ENCODE results near the gene CORO1C.
A peak's percentile ranks its signal among the peaks of the same experiment; 100 is the strongest.
"Not testable (repeated sequence)": the region's sequence is repeated elsewhere in the genome, so short reads cannot be mapped to it uniquely, and the experiment has no call there.

CORO1C gene

GRCh38 chr12:108753976-108754375 lies 22.7 kb upstream of the CORO1C start:
- DNase-seq (ENCODE audit: low read depth): no peak

DNA sequence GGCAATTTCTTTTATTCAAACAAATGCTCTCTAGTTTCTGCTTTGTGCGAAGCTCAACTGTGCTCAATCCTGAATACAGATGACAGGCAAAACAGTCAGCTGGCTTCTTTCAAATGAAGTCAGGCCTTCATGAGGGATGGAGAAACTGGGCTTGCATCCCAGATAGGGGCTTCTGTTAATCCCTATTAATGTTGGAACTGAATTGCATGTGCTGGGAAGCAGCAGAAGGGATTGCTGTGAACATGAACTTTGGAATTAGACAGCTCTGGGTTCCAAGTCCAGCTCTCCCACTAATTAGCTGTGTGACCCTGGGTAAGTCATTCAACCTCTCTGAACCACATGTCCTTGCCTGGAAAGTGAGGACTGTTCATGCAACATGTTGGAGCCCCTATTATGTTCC lies 21.1 kb upstream of the CORO1C start:
- DNase-seq (ENCODE audit: low read depth): no peak

GRCh38 chr12:108751821-108752220 lies 20.5 kb upstream of the CORO1C start:
- no peak for DNase-seq (ENCODE audit: low read depth)

DNA sequence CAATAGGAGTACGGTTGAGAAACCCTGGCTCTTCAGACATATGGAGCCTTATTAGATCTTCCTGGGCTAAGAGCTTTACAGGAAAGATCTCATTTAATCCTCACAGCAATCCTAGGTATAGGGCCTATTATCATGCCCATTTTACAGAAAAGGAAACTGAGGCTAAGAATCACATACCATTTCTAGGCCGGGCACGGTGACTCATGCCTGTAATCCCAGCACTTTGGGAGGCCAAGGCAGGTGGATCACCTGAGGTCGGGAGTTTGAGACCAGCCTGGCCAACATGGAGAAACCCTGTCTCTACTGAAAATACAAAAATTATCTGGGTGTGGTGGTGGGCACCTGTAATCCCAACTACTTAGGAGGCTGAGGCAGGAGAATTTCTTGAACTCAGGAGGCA lies 19.7 kb upstream of the CORO1C start:
- DNase-seq (ENCODE audit: low read depth): not testable (repeated sequence)

DNA sequence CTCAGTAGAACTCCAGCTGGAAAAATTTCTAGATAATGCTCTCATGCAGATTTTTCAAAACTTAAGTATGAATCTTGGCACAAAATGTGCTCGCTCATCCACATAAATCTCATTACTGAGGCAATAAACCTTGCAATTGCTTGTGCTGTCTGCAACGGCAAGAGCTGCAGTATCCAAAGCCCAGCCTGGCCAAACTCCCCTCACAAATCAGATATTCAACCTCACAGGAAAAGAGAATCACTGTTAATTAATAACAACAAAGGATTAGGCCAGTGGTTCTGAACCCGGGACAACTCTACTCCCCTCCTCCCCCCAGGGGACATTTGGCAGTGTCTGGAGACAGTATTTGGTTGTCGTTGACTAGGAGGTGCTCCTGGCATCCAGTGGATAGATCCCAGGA lies 19.2 kb upstream of the CORO1C start:
- no peak for DNase-seq (ENCODE audit: low read depth)

- no peak for DNase-seq (ENCODE audit: low read depth)
Measured at GRCh38 chr12:108747563-108747962, 16.2 kb upstream of the CORO1C start.

DNA sequence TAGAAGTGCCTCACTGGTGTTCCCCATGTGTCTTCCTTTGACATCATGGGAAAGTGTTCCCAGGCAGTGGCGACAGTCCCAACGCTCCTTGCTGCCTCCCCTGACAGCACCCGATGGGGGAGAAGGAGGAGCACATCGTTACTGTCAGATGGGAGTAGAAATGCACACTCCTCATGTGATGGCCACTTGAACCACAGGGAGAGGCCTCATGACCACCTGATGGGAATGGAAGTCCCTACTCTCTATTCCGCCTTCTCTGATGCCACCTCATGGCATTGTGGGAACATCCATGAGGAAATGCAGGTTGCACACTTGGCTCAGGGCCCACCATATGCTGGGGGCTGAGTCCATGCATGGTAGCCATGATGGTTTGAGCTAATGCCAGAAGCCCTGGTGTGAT lies 14.3 kb upstream of the CORO1C start:
- DNase-seq (ENCODE audit: low read depth): no peak

DNA sequence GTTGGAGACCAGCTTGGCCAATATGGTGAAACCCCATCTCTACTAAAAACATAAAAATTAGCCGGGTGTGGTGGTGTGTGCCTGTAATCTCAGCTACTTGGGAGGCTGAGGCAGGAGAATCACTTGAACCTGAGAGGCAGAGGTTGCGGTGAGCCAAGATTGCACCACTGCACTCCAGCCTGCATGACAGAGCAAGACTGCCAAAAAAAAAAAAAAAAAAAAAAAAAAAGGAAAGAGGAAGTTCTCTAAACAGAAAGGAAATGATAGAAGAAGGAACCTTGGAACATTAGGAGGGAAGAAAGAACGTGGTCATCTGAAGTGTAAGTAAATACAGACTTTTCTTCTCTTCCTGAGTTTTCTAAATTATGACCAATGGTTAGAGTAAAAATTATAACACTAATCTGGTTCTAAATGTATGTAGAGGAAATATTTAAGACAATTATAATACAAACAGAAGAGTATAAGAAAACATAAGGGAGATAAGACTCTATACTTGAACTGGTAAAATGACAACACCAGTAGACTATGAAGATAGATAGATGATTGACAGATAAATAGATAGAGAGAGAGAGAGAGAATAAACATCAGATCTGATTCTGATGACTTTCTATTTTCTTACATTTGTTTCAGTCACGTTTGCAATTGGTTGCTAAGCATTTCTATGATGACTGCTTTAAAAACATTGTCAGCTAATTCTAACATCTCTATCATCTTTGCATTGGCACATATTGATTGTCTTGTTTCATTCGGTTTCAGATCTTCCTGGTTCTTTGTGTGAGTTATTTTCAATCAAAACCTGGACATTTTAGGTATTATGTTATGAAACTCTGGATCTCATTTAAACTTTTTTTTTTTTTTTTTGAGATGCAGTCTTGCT lies 12.9 kb upstream of the CORO1C start:
- no peak for DNase-seq (ENCODE audit: low read depth)

DNA sequence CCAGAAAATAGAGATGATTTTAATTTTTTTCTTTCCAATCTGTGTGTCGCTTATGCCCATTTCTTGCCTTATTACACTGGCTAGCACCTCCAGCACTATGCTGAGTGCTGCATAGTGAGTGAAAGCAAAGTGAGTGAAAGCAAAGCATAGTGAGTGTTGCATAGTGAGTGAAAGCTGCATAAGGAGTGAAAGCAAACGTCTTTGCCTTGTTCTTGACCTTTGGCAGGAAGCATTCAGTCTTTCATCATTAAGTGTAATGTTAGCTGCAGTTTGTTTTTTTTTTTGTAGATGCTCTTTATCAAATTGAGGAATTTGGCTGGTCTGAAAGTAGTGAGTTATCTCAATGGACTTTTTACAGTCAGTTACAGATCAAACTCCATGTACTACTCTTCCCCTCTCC lies 6.9 kb upstream of the CORO1C start:
- DNase-seq (ENCODE audit: low read depth): no peak

DNA sequence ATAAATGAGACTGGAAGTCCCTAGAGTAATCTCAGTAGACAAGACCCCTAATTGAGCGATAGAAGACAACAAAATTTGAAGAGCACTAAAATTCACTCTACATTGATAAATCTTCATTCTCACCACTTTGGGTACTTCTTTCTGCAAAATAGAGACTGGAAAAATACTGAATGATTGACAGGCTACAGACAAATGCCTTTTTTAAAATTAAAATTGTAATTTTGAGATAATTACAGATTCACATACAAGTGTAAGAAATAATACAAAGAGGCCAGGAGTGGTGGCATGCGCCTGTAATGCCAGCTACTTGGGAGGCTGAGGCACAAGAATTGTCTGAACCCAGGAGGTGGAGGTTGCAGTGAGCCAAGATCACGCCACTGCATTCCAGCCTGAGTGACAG lies 4.5 kb upstream of the CORO1C start:
- DNase-seq (ENCODE audit: low read depth): no peak

GRCh38 chr12:108734200-108734906 lies 3.0 kb upstream of the CORO1C start:
- peak; percentile 76 for DNase-seq (ENCODE audit: low read depth)

- not testable (repeated sequence) for DNase-seq (ENCODE audit: low read depth)
Measured at GRCh38 chr12:108733230-108733531, 1.9 kb upstream of the CORO1C start.

GRCh38 chr12:108732489-108733229 lies 1.3 kb upstream of the CORO1C start:
- no peak for DNase-seq (ENCODE audit: low read depth)

- peak; percentile 91 for DNase-seq (ENCODE audit: low read depth)
Measured at GRCh38 chr12:108731866-108732461, 646 bp upstream of the CORO1C start.

DNA sequence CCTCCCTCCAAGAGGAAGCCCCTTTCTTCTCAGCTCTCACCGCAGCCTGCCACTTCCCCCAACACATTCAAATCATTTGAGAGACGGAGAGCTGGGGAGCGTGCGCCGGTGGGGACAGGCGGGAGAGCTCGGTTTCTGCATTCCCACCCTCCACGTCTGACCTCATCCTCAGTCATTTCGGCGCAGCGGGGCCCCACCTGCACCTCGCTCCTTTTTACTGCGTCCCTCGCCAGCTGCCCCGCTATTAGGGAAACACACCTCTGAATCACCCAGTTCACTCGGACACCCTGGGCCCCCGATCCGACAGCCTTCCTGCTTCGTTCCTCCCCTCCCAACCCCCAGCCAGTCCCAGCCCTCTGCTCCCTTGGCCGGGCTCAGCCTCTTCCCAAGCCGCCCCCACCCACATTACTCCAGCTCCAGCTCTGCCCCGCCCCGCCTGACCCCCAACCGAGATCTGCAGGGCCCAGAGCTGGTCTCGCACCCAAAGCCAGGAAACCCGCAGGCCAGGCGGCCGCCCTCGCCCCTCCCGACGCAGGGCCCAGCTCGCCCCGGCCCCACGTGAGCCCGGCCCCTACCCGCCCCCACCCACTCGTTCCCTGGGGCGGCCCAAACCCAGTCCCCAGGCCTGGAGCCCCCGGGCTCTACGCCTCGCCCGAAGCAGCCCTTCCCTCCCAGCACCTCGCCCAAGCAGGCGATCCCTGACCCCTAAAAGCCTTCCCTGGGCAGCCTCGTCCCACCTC lies 783 bp downstream of the CORO1C start:
- DNase-seq (ENCODE audit: low read depth): no peak

DNA sequence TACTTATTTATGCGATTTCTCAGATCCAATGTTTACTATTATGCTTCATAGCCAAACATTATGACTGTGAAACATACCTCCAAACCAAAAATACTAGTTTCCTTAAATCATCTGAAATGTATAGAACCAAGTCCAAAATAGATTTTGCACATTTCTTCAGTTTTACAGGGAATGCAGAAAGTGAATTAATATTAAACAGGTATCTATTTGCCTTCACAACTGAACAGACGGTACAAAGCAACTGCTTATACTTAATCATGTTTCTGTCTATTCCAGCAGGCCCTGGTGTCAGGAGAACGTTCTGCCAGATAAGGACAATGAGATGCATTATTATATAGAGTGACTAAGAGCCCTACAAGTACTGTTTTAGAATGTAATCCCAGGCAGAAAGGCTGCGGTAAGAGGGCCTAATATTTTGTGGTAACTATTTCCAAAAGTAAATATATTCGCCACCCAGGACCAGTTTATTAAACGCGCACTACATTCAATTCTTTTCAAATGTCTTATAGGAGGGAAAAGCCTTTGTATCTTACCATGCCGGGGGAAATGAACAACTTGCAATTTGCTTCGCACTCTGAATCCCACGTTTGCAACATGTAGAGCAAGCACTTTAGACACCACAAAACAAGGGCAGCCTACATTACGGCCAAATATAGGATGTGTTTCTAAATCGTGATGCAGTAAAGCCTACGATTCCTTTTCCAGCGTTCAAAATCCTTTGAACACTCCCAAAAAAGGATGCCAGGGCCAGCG lies 1.5 kb downstream of the CORO1C start:
- no peak for DNase-seq (ENCODE audit: low read depth)

GRCh38 chr12:108728820-108729611 lies 2.3 kb downstream of the CORO1C start:
- no peak for DNase-seq (ENCODE audit: low read depth)

GRCh38 chr12:108727868-108728735 lies 3.2 kb downstream of the CORO1C start:
- no peak for DNase-seq (ENCODE audit: low read depth)

GRCh38 chr12:108727161-108727560 lies 4.2 kb downstream of the CORO1C start:
- DNase-seq (ENCODE audit: low read depth): no peak

DNA sequence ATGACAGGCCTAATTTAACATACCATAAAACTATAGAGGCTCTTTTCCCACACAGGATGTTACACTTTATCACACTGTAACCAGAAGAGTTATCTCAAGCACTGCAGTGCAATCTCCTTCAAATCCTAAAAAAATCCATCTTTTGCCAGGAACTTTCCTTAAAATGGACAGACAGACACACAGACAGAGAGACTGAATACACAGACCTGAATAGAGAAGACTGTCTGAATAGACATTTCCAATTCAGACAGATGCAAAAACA lies 6.5 kb downstream of the CORO1C start:
- no peak for DNase-seq (ENCODE audit: low read depth)

Data from non-pigmented ciliary epithelial cell (primary cell).